GM18519 (cell line): ENCODE measurements around the gene MTRR.

Experiments used
- ATAC-seq: cut with Tn5 transposase; IDR thresholded peaks from one replicate; pipeline ENCODE4 v1.9.1; 2021; ENCODE audit warnings: mild to moderate bottlenecking, moderate library complexity; ENCODE audit not compliant: unreplicated experiment, low FRiP score

Gene MTRR

DNA sequence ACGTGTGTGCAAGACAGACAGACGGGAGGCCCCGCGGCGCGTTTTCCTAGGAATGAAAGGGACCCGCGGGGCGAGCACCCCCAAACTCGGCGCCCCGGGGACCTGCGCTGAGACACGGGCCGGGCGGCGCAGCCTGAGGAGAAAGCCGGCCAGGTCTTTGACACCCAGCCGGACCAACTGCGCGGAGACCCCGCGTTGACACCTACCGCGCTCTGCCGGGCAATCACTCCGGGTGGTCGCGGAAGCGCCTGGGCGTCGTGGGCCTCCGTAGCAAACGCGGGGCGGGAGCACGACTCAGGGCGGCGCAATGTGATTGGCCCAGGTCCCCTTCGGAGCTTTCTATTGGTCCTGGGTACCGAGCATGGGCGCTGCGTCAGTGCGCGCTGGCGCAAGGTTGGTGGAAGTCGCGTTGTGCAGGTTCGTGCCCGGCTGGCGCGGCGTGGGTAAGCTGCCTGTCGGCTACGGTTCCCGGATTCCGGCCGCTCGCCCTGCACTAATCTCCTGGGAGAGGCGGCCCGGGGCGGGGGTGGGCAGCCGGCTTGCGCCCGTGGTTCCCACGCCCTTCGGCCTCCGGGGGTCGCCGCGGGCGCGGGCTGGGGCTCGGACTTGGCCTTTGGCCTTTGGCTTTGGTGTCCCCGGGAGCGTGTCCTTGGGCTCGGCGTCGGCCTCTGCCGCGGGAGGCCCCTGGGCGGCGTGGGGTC lies at the start of gene MTRR, which contains the start of gene FASTKD3:
TSS of gene MTRR (plus strand) at position 376 of the 701 bp plus-strand sequence. CDS start 1,647 bp downstream, outside the sequence.
TSS of gene FASTKD3 (minus strand) at position 259 of the 701 bp plus-strand sequence. CDS start 948 bp downstream, outside the sequence.
- ATAC-seq, result peak; percentile 98

GRCh38 chr5:7822449-7822848 lies 46.5 kb upstream of the MTRR start:
- no peak for ATAC-seq

DNA sequence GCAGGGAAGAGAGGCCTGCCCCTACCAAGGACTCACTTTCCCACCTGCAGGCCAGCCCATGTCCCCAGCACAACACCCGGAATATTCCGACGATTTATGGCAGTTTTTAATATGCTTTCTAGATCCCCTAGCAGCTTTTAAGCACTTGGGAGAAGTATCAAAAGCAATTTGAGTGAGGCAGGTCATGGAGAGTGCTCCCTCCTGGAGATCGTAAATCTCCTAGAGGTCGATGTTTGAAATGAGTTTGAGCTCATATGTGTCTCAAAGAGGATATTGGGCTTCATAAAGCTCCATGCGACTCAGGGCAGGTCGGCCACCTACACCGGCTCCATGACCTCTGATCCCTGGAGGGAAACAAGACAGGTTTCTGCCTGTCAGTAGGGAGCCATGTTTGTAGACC lies 45.4 kb upstream of the MTRR start:
- no peak for ATAC-seq

GRCh38 chr5:7824995-7825394 lies 44.0 kb upstream of the MTRR start:
- ATAC-seq, result no peak

- ATAC-seq, result no peak
These were observed 43.3 kb upstream of the MTRR start for GRCh38 chr5:7825630-7826029.

GRCh38 chr5:7827610-7828009 lies 41.3 kb upstream of the MTRR start:
- ATAC-seq, result no peak

GRCh38 chr5:7828269-7828668 lies 40.7 kb upstream of the MTRR start:
- no peak for ATAC-seq

DNA sequence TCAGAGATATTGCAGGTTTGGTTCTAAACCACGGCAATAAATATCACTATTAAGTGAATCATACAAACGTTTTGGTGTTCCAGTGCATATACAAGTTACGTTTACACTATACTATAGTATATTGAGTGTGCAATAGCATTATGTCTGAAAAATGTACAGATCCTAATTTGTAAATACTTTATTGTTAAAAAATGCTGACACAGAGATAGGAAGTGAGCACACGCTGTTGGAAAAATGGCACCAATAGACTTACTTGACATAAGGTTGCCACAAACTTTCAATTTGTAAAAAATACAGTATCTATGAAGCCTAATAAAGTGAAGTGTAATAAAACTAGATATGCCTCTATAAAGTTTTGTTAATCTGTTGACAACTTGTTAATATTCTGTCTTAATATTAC lies 34.0 kb upstream of the MTRR start:
- ATAC-seq, result no peak

DNA sequence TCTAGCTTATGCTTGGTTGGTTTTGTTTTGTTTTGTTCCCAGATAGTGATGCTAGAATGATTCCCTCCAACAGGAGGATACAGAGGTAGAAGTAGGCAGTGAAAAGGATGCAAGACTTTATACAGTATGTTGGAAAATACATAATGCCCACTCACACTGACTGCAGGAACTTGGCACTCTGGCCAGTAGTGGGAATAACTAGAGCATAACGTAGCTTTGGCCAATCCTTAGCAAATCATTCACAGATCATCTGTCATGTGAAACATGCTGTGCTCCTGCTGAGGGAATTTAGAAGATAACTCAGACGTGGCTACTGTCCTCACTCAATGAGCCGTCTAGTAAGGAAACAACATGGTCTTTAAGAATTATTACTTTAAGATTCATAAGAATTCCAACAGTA lies 31.5 kb upstream of the MTRR start:
- no peak for ATAC-seq

DNA sequence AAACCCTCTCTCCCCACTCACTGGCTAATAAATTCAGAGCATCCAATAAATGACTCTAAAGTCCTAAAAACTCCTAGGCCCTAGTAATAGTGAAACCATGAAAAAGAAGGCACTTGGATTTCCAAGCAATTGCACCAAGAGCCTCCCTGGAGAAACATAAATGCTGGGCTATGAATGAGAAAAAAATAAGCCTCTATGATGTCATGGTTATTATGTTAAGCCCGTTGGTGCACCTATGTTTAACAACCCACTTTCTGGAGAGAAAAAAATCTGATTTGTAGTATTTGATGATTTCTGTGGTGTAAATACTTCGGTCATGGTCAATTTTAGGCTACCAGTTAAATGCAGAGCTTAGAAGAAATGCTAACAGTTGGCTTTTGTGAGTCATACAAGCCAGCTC lies 26.4 kb upstream of the MTRR start:
- ATAC-seq, result no peak

DNA sequence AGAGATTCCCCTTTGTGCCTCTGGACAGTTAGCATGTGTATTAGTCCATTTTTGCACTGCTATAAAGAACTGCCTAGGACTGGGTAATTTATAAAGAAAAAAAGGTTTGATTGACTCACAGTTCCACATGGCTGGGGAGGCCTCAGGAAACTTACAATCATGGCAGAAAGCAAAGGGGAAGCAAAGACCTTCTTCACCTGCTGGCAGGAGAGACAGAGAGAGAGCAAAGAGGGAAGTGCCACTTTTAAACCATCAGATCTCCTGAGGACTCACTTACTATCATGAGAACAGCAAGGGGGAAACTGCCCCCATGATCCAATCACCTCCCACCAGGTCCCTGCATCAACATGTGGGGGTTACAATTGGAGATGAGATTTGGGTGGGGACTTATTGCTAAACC lies 24.0 kb upstream of the MTRR start:
- ATAC-seq, result no peak

DNA sequence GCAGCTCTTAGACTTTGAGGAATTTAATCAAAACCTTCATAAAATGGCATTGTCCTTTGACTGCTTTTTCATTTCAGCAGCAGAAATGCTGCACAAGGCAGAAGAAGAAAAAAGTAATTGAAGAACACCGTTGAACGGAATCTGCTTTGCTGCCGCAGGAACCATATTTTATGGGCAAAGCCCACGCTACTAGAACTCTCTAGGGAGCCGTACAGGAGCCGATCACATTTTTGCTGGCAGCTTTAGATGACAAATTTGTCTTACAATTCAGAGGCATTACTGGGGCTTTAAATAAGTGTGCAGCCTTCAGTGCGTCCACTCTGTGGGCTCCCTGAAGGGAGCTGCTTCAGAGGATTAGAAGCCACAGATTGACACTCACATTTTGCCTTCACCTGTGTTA lies 23.4 kb upstream of the MTRR start:
- ATAC-seq, result no peak

- ATAC-seq, result no peak
These were observed 22.6 kb upstream of the MTRR start for GRCh38 chr5:7846327-7846726.

DNA sequence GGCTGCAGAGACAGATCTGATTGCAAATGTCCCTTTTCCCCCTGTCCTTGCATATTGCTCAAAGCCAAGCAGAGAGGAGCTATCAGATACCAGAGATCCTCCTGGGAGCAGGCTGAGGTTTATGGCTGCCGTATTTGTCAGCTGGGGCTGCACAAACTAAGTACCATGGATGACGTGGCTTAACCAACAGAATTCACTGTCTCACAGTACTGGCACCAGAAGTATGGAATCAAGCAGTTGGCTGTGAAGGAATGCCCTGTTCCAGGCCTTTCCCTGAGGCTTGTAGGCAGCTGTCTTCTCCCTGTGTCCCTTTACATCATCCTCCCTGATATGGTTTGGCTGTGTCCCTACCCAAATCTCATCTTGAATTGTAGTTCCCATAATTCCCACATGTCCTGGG lies 20.7 kb upstream of the MTRR start:
- no peak for ATAC-seq

- no peak for ATAC-seq
These were observed 19.1 kb upstream of the MTRR start for GRCh38 chr5:7849681-7850394.

DNA sequence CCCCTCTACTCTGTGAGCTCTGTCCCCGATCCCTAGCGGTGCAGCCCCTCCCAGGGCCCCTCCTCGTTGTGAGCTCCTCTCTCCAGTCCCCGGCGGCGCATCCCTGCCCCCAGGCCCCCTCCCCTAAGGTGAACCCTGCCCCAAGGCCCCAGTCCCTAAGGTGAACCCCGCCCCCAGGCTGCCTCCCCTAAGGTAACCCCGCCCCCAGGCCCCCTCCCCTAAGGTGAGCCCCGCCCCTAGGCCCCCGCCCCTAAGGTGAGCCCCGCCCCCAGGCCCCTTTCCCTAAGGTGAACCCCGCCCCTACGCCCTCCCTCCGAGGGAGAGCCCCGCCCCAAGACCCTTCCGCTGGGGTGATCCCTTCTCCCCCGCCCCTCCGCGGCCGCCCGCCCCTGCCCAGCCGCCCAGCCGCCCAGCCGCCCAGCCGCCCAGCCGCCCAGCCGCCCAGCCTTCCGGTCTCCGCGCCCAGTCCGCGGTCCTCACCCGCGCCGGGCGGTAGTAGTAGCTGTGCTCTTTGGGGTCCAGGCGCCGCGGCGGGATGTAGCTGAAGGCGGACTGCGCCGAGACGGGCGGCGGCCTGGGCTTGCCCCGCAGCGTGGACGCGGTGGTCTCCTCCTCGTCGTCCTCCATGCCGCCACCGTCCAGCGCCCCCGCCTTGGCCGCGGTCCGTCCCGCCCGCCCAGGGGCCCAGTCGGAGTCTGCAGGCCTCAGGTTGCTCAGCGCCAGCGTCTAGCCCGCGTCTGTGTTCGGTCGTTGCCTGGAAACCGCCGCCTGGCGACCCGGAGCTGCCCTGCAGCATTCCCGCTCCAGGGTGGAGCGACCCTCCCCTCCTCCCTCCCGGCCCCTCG lies 18.3 kb upstream of the MTRR start, which contains the start of gene CFAP90:
TSS of gene CFAP90 (minus strand) at position 739 of the 845 bp plus-strand sequence. CDS start at position 627, 112 bp downstream.
- ATAC-seq, result peak; percentile 34

DNA sequence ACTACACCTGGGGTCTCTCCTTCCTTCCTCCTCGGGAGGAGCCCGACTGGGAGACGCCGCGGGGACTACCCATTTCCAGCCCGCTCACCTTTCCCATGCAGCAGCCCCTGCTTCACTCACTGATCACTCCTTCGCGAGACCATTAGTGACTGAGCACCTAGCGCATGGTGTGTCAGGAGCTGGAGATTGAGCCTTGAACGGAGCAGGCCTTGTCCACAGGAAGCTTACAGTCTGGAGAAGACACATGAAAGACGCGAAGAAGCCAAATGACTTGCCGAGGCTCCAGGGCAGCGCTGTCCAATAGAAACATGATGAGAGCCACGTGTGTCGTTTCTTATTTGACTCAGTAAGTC lies 17.7 kb upstream of the MTRR start:
- no peak for ATAC-seq

GRCh38 chr5:7851617-7852289 lies 17.2 kb upstream of the MTRR start:
- no peak for ATAC-seq

GRCh38 chr5:7852542-7852941 lies 16.4 kb upstream of the MTRR start:
- ATAC-seq, result no peak

DNA sequence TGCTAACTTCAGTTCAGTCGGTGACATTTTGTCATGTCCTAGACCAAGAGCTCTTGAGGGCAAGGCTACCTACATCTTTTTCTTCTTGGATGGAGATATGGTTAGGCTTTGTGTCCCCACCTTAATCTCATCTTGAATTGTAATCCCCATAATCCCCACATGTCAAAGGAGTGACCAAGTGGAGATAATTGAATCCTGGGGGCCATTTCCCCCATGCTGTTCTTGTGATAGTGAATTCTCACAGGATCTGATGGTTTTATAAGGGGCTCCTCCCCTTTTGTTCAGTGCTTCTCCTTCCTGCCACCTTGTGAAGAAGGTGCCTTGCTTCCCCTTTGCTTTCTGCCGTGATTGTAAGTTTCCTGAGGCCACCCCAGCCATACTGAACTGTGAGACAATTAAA lies 16.0 kb upstream of the MTRR start:
- no peak for ATAC-seq

GRCh38 chr5:7855611-7856010 lies 13.3 kb upstream of the MTRR start:
- ATAC-seq, result no peak
